ENCODE data around the gene DENND11. TPM values are rescaled to one million over a fixed set of nuclear protein-coding genes. Genes with fewer than 3 reads are reported as not detected.

Gene DENND11
- total RNA-seq, 2 donors from 2014 or later, result 18.1 to 18.9 TPM

DNA sequence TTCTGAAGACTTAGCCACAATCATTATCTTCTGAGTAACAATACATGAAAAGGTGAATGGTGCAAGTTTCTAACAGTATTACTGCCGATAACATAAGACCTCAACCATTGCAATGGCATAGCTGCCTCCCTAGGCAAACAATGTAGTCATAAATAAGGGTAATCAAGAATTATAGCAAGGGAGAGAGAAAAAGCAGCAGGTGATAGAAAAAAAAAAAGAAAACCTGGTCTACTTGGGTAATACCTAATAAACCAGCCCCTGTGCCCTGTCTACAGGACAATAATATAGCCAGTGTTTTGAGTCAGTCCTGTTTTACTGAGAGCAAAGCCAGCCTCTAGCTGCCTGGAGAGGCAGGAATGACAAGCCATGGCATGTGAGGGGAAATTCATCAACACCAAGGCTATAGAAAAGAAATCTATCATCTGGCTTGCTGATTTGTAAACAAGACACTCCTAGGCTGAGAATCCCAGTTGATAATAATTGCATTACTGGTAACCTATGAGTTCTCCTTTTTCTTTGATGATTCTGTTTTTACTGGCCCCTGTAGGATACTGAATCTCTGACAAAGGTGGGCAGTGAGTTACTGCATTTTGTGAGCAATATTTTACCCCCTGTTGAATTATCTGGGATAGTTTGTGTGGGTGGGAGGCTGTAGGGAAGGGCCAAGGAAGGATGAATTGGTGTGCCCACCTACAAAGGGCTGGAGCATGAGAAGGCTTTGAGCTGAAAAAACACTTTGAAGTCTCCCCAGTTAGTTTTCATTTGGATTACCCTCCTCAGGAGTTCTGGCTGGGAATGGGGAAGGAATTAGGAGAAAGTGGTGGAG, 4.5 kb upstream of the DENND11 start:
- DNase-seq (ENCODE audit: low spot score), result no peak
- H3K9me3 ChIP-seq, result no peaks in the 10 kb centered on the region
- no peaks in the 10 kb centered on the region for H3K4me1 ChIP-seq (replicated peaks)
- H3K27me3 ChIP-seq (replicated peaks; ENCODE audit: insufficient read depth), result no peaks in the 10 kb centered on the region
- TF ChIP-seq POLR2A (IDR thresholded peaks at IDR 0.05), result no peak
- WGBS, result 43% methylated on average over 1 of the region's 1 CpG
- H3K4me3 ChIP-seq, result no peak overlapping the region
- H3K27ac ChIP-seq, result no peak overlapping the region
- no peaks in the 10 kb centered on the region for H3K36me3 ChIP-seq
- intact Hi-C loops (cut with DNase I), result no loop called here

DNA sequence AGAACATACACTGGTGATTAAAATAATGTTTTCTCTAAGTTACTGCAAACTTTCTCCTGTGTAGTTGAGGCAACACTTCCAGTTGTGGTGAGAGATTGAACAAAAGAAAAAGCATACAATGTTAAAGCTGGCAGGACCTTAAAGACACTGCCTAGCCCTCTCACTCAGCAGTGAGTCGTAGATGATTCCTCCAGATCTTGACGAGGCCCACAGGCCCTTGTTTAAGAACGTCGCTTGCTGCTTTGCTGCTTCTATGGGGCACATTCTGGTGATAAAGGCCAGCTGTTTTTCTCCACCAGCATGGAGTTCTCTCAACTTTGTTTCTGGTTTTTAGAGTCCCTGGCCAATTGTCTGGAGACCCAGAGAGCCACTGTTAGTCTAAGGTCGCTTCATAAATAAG, 2.8 kb upstream of the DENND11 start:
- DNase-seq (ENCODE audit: low spot score), result no peak
- 73% methylated on average over 5 of the region's 5 CpGs for WGBS
- intact Hi-C loops (cut with DNase I), result no loop called here
- Histone ChIP-seq H3K36me3 (no peaks in the 10 kb centered on the region), H3K4me3 (no peak overlapping the region), H3K27ac (no peak overlapping the region), H3K9me3 (no peaks in the 10 kb centered on the region), H3K4me1 (replicated peaks) (no peaks in the 10 kb centered on the region), H3K27me3 (replicated peaks; ENCODE audit: insufficient read depth) (no peaks in the 10 kb centered on the region)
- TF ChIP-seq POLR2AphosphoS5 (IDR thresholded peaks at IDR 0.05) (no peak), POLR2A (IDR thresholded peaks at IDR 0.05) (no peak)
- TF ChIP-seq, protein P1, sequence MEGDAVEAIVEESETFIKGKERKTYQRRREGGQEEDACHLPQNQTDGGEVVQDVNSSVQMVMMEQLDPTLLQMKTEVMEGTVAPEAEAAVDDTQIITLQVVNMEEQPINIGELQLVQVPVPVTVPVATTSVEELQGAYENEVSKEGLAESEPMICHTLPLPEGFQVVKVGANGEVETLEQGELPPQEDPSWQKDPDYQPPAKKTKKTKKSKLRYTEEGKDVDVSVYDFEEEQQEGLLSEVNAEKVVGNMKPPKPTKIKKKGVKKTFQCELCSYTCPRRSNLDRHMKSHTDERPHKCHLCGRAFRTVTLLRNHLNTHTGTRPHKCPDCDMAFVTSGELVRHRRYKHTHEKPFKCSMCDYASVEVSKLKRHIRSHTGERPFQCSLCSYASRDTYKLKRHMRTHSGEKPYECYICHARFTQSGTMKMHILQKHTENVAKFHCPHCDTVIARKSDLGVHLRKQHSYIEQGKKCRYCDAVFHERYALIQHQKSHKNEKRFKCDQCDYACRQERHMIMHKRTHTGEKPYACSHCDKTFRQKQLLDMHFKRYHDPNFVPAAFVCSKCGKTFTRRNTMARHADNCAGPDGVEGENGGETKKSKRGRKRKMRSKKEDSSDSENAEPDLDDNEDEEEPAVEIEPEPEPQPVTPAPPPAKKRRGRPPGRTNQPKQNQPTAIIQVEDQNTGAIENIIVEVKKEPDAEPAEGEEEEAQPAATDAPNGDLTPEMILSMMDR (IDR thresholded peaks at IDR 0.05), result no peak

DNA sequence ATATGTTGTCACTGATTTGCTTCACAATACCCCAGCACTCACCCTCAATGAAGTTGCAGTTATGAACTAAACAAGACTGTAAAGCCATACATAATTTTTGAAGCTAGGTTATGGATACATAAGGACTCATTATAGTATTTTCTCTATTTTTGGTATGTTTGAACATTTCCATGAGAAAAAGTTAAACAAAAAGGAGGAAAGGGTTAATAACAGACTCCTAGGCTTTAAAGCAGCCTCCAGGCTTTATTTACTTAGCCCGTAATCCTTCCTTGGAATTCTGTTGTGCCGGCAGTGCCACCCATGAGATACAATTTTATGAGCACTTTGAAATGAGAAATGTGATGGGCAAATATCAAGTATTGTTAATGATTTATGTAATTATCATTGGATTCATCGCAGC, 2.1 kb upstream of the DENND11 start:
- Histone ChIP-seq H3K9me3 (no peaks in the 10 kb centered on the region), H3K27ac (no peak overlapping the region), H3K36me3 (no peaks in the 10 kb centered on the region), H3K4me3 (no peak overlapping the region), H3K4me1 (replicated peaks) (no peaks in the 10 kb centered on the region), H3K27me3 (replicated peaks; ENCODE audit: insufficient read depth) (no peaks in the 10 kb centered on the region)
- no peak for DNase-seq (ENCODE audit: low spot score)
- WGBS, result 35% methylated on average over 3 of the region's 3 CpGs
- intact Hi-C loops (cut with DNase I), result no loop called here
- no peak for TF ChIP-seq POLR2AphosphoS5 (IDR thresholded peaks at IDR 0.05)

DNA sequence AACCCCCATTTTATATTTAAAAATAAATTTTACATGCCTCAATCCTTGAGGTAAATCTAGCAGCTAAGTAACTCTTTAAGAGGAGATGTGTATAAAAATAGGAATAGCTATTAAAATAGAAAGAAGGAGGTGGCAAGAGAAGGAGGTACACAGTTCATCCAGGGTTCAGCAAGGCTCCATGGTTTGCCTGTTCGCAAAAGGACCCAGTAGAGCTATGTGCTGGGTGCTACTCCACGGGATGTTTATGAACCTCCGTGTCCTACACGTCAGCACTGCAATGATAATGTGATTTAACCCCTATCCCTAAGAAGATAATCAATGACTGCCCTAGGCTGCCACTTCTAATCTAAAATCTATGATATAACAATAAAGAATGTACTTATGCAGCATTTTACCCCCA, 926 bp upstream of the DENND11 start:
- intact Hi-C loops (cut with DNase I), result no loop called here
- no peaks in the 10 kb centered on the region for H3K9me3 ChIP-seq
- no peak for DNase-seq (ENCODE audit: low spot score)
- H3K27ac ChIP-seq, result peak overlapping the region in 1 of 2 donors; percentile 67
- H3K36me3 ChIP-seq, result no peaks in the 10 kb centered on the region
- no peak for TF ChIP-seq POLR2A (IDR thresholded peaks at IDR 0.05)
- TF ChIP-seq, protein P1 (IDR thresholded peaks at IDR 0.05), result no peak
- TF ChIP-seq POLR2AphosphoS5 (IDR thresholded peaks at IDR 0.05), result no peak
- 53% methylated on average over 4 of the region's 4 CpGs for WGBS
- H3K4me3 ChIP-seq, result peak overlapping the region in 1 of 2 donors; percentile 90
- H3K4me1 ChIP-seq (replicated peaks), result no peaks in the 10 kb centered on the region
- no peaks in the 10 kb centered on the region for H3K27me3 ChIP-seq (replicated peaks; ENCODE audit: insufficient read depth)

DNA sequence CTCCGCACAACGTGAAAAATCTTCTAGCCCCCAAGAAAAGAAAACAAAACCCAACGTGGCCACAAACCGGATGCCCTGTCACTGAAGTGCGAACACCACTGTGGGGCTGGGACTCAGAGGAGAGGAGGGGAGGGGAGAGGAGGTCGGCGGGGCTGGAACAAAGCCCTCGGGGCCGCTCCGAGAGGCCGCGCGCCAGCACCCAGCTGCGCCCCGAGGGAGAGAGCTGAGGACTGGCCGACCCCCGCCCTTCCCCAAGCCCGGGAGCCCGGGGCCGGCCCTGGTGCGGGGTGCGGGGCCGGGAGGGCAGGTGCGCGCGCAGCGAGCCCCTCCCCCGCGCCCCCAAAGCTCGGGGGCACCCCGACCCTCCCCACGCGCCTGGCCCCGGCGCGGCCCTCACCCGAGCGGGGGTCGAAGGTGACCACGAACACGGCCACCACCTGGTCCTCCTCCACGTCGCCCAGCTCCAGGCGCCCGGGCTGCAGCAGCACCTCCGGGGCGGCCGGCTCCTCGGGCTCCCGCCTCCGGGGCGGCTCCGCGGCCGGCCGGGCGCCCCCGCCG, 398 bp downstream of the DENND11 start:
- Histone ChIP-seq H3K27me3 (replicated peaks; ENCODE audit: insufficient read depth) (no peaks in the 10 kb centered on the region), H3K9me3 (no peaks in the 10 kb centered on the region), H3K4me1 (replicated peaks) (no peaks in the 10 kb centered on the region), H3K27ac (peak overlapping the region; percentile 82 to 88), H3K4me3 (peak overlapping the region; percentile 86 to 90), H3K36me3 (no peaks in the 10 kb centered on the region)
- TF ChIP-seq, protein P1 (IDR thresholded peaks at IDR 0.05), result no peak
- no peak for TF ChIP-seq POLR2AphosphoS5 (IDR thresholded peaks at IDR 0.05)
- TF ChIP-seq POLR2A (IDR thresholded peaks at IDR 0.05), result no peak
- intact Hi-C loops (cut with DNase I), result no loop called here
- peak; percentile 18 for DNase-seq (ENCODE audit: low spot score)
- WGBS, result under 1% methylated on average over 26 of the region's 59 CpGs
